Mononuclear cell (primary cell): ENCODE data around the gene SLC9A4. TPM values are rescaled to one million over a fixed set of nuclear protein-coding genes. Genes with fewer than 3 reads are reported as not detected.

Experiments
- H3K27me3 ChIP-seq: 2 replicates; pipeline ENCODE4 v1.6.0; 2011; ENCODE audit warnings: low read length, control low read depth; ENCODE audit not compliant: insufficient read depth
- H3K4me1 ChIP-seq: 2 replicates; pipeline ENCODE4 v1.5.1; 2011; ENCODE audit warnings: mild to moderate bottlenecking, low read length, control low read depth; ENCODE audit not compliant: insufficient read depth
- H3K4me3 ChIP-seq: 2 replicates; pipeline ENCODE4 v1.5.1; 2011; ENCODE audit warnings: mild to moderate bottlenecking, low read length, moderate library complexity
- H3K9me3 ChIP-seq: 2 replicates; pipeline ENCODE4 v1.5.1; 2011; ENCODE audit warnings: low read depth, mild to moderate bottlenecking, control low read depth, low read length
- total RNA-seq: library from RNA; depleted of rRNA; stranded (reverse); fragments of >200 nt; gene quantifications from one replicate; pipeline ENCODE4 v1.2.3, GENCODE V29; 2012

Gene SLC9A4
- total RNA-seq, 1 donor, result under 0.01 TPM

- H3K9me3 ChIP-seq, result no peaks in the 10 kb centered on the region
- no peak overlapping the region for H3K4me3 ChIP-seq
- peaks cover 3% of the 10 kb centered on the region for H3K4me1 ChIP-seq
- peaks cover 2% of the 10 kb centered on the region for H3K27me3 ChIP-seq
These were observed 7.5 kb downstream of the SLC9A4 start for GRCh38 chr2:102480285-102481195.

DNA sequence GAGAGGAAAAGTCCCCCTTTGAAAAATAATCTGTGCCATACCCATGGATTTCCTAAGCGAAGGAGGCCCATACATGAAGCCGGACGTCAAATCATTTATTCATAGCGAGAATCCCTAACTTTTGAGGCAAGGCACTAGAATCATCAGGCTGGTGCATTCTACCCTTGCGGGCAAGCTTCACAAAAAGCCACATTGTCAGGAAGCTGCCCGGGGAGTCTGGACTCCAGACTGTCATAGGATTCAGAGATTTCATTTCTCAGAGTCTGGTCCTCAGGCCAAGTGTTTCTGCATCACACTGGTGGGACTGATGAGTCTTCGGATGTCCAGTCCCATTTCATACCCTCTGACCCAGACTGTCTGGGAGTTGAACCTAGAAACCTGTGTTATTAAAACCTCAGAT is 8.9 kb downstream of the SLC9A4 start:
- Histone ChIP-seq H3K9me3 (no peaks in the 10 kb centered on the region), H3K27me3 (no peaks in the 10 kb centered on the region), H3K4me1 (peaks cover 3% of the 10 kb centered on the region), H3K4me3 (no peak overlapping the region)

DNA sequence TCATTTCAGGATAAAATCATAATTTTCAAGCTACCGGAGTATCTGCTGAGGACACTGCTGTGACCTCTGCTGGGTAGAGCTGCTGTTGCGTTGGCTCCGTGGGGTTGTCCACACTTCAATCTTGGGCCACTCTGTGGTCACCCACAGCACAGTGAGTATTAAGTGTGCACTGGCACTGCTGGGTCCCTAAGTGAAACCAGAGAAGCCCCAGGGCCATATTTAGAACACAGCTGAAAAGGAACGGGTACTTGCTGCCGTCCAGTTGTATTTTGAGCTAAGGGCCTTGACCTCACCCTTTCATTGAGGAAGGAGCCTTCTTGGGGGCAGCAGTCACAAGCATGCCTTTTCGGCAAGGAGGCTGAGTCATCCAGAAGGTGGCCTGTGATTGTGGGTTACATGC is 10.1 kb downstream of the SLC9A4 start:
- peaks cover 8% of the 10 kb centered on the region for H3K4me1 ChIP-seq
- no peak overlapping the region for H3K4me3 ChIP-seq
- no peaks in the 10 kb centered on the region for H3K9me3 ChIP-seq
- H3K27me3 ChIP-seq, result no peaks in the 10 kb centered on the region

GRCh38 chr2:102484310-102485061 is 11.5 kb downstream of the SLC9A4 start:
- H3K4me3 ChIP-seq, result no peak overlapping the region
- no peaks in the 10 kb centered on the region for H3K27me3 ChIP-seq

GRCh38 chr2:102485147-102485785 is 12.2 kb downstream of the SLC9A4 start:
- no peak overlapping the region for H3K4me3 ChIP-seq
- H3K4me1 ChIP-seq, result peaks cover 20% of the 10 kb centered on the region
- no peaks in the 10 kb centered on the region for H3K27me3 ChIP-seq
- no peaks in the 10 kb centered on the region for H3K9me3 ChIP-seq

More at GRCh38 chr2:102484310-102485061, 11.5 kb downstream of the SLC9A4 start:
- no peaks in the 10 kb centered on the region for H3K9me3 ChIP-seq
- H3K4me1 ChIP-seq, result peaks cover 20% of the 10 kb centered on the region

GRCh38 chr2:102486941-102487702 is 14.1 kb downstream of the SLC9A4 start:
- Histone ChIP-seq H3K9me3 (no peaks in the 10 kb centered on the region), H3K4me1 (peaks cover 17% of the 10 kb centered on the region), H3K27me3 (no peaks in the 10 kb centered on the region), H3K4me3 (no peak overlapping the region)

- H3K4me3 ChIP-seq, result no peak overlapping the region
- no peaks in the 10 kb centered on the region for H3K9me3 ChIP-seq
- H3K27me3 ChIP-seq, result no peaks in the 10 kb centered on the region
- H3K4me1 ChIP-seq, result peaks cover 17% of the 10 kb centered on the region
These were observed 14.9 kb downstream of the SLC9A4 start for GRCh38 chr2:102487761-102488462.

DNA sequence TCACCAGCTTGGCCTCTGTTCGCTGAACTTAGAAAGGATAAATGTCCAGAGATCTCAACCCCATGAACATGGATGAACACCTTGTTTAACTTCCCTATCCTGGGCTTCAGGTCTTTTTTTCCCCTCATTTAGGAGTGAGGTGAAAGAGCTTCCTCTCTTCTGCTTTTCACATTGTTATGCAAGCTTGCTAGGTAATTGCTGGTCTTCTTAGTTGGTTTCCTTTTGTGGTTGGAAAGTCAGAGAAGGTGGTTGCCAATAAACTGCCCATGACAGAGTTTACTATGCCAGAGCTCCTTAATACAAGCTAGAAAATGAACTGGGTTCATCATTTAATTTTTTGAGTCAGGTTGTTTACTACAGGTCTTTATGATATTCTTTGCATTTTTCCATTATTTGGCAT is 16.6 kb downstream of the SLC9A4 start:
- Histone ChIP-seq H3K4me3 (no peak overlapping the region), H3K27me3 (no peaks in the 10 kb centered on the region)

GRCh38 chr2:102492006-102492405 is 19.0 kb downstream of the SLC9A4 start:
- Histone ChIP-seq H3K9me3 (no peaks in the 10 kb centered on the region), H3K4me1 (peaks cover 17% of the 10 kb centered on the region), H3K4me3 (no peak overlapping the region), H3K27me3 (peaks cover 3% of the 10 kb centered on the region)

More for the DNA sequence above, 16.6 kb downstream of the SLC9A4 start:
- H3K9me3 ChIP-seq, result no peaks in the 10 kb centered on the region
- peaks cover 17% of the 10 kb centered on the region for H3K4me1 ChIP-seq

DNA sequence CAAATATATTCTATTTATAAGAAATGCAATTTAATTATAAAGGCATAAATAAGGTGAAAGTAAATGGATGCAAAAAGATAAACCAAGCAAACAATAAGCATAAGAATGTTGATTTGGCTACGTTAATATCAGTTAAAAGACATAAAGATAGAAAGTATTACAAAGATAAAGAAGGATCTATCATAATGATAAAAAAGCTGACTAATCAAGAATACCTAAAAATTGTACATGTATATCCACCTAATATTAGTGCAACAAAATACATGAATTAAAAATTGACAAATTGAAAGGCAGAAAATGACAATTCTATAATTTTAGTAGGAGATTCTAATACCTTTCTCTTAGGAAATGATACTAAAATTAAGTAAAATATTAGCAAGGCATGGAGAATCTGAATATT is 21.5 kb downstream of the SLC9A4 start:
- Histone ChIP-seq H3K27me3 (peaks cover 3% of the 10 kb centered on the region), H3K9me3 (no peaks in the 10 kb centered on the region), H3K4me3 (no peak overlapping the region), H3K4me1 (no peaks in the 10 kb centered on the region)

GRCh38 chr2:102498414-102498813 is 25.4 kb downstream of the SLC9A4 start:
- no peak overlapping the region for H3K4me3 ChIP-seq
- no peaks in the 10 kb centered on the region for H3K9me3 ChIP-seq

DNA sequence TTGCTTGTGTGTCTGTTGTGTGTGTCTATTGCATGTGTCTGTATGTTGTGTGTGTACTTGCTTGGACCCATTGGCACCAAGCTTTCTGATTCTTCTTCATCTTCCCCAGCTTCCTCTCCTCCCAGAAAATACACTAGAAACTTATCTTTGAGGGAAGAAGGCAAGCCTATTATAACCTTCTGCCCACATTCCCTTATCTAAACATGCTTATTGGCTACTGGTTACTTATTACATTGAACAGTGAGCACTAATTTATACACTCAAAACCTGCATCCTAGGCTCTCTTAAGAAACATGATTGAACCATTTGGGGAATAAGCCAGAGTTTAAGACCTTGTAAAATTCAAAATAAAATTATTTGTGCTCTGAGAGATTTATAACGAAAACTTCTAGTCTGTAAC is 26.5 kb downstream of the SLC9A4 start:
- peaks cover 3% of the 10 kb centered on the region for H3K27me3 ChIP-seq

More at GRCh38 chr2:102498414-102498813, 25.4 kb downstream of the SLC9A4 start:
- Histone ChIP-seq H3K4me1 (no peaks in the 10 kb centered on the region), H3K27me3 (peaks cover 3% of the 10 kb centered on the region)

GRCh38 chr2:102502576-102502975 is 29.6 kb downstream of the SLC9A4 start:
- peaks cover 2% of the 10 kb centered on the region for H3K27me3 ChIP-seq
- no peaks in the 10 kb centered on the region for H3K9me3 ChIP-seq
- H3K4me1 ChIP-seq, result no peaks in the 10 kb centered on the region
- no peak overlapping the region for H3K4me3 ChIP-seq

More for the DNA sequence above, 26.5 kb downstream of the SLC9A4 start:
- Histone ChIP-seq H3K4me3 (no peak overlapping the region), H3K9me3 (no peaks in the 10 kb centered on the region), H3K4me1 (no peaks in the 10 kb centered on the region)

DNA sequence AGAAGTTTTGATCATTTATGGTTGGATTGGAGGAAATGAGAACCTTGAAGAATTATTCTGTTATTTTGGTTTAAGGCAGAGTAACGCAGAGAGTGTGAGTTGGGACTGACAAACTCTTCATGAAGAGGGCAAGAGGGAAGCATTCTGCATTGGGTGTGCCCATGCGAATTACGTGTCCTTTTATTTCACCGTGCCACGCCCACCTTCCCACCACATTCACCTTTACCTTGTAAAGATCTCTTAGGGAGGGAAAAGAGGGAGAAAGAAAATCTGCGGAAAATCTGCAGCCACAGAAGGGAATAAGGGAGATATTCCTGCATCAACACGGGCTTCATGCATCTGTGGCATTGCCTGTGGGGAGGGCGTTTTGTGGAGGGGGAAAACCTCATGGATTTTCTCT is 31.8 kb downstream of the SLC9A4 start:
- Histone ChIP-seq H3K27me3 (peaks cover 7% of the 10 kb centered on the region), H3K9me3 (no peaks in the 10 kb centered on the region), H3K4me3 (no peak overlapping the region), H3K4me1 (peaks cover 9% of the 10 kb centered on the region)
